Measurements from ENCODE around the gene PEAK1. TPM values are rescaled to one million over a fixed set of nuclear protein-coding genes. Genes with fewer than 3 reads are reported as not detected.

Gene PEAK1
- total RNA-seq, 1 donor from 2014 or later = 32.3 TPM

DNA sequence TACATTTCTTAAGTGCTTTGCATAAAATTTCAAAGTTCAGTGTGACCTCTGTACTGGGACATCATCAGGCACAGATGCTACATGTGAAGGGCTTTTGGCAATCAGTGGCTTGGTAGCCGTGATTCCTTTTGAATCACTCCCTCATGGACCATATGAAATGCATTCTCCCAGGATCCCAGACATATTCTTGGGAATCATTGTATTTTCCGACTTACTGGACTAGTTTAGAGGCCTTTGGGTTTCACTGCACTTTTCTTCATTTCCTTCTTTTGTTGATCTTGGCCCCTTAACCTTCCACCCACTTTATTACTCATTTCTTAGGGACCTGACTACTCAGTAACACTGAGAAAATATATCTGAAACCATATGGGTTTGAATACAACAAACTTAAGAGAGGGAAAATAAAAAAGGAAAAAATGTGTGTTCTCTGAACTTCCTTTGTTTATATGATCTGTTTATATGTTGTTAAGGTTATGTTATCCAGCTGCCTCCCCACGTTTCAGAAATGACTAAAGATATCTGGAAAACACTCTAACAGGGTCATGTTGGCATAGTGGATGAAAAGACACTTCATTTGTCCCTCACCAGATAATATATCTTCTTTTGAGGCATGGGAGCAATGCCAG is 35.9 kb upstream of the PEAK1 start:
- H3K27me3 Mint-ChIP-seq = no peaks in the 10 kb centered on the region
- peaks cover 17% of the 10 kb centered on the region for H3K36me3 Mint-ChIP-seq (ENCODE audit: insufficient read depth)
- peaks cover 11% of the 10 kb centered on the region for H3K4me1 Mint-ChIP-seq (ENCODE audit: low read depth)
- H3K9me3 Mint-ChIP-seq (ENCODE audit: low read depth) = no peaks in the 10 kb centered on the region
- no peak for TF ChIP-seq CTCF (IDR thresholded peaks at IDR 0.05; ENCODE audit: unreplicated experiment)
- no peak overlapping the region for H3K4me3 Mint-ChIP-seq (ENCODE audit: low read depth)
- H3K27ac Mint-ChIP-seq = no peak overlapping the region
- DNase-seq (ENCODE audit: low spot score, unreplicated experiment) = no peak

DNA sequence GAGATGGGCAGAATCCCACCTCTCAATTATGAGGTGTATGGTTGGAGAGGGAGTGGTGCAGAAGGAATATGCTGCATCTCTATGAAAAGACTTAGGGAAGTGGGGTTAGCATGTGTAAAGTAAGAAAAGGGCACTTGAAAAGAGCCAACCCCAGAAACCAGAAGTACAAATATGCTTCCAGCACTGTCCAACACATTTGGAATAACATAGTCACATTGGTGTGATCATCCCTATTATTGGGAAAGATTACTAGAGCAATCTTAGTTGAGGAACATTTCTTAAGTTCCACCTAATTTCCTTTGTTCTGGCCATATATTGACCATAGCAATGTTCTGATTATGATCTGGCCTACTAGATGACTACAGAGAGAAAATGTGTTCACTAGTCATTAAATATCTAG is 35.0 kb upstream of the PEAK1 start:
- Mint-ChIP-seq H3K27ac (no peak overlapping the region), H3K27me3 (no peaks in the 10 kb centered on the region), H3K36me3 (ENCODE audit: insufficient read depth) (peaks cover 12% of the 10 kb centered on the region), H3K4me1 (ENCODE audit: low read depth) (peaks cover 11% of the 10 kb centered on the region), H3K9me3 (ENCODE audit: low read depth) (no peaks in the 10 kb centered on the region), H3K4me3 (ENCODE audit: low read depth) (no peak overlapping the region)
- no peak for DNase-seq (ENCODE audit: low spot score, unreplicated experiment)
- TF ChIP-seq CTCF (IDR thresholded peaks at IDR 0.05; ENCODE audit: unreplicated experiment) = no peak

- no peak for DNase-seq (ENCODE audit: low spot score, unreplicated experiment)
- no peaks in the 10 kb centered on the region for H3K9me3 Mint-ChIP-seq (ENCODE audit: low read depth)
- H3K4me3 Mint-ChIP-seq (ENCODE audit: low read depth) = no peak overlapping the region
- no peaks in the 10 kb centered on the region for H3K27me3 Mint-ChIP-seq
- peaks cover 16% of the 10 kb centered on the region for H3K4me1 Mint-ChIP-seq (ENCODE audit: low read depth)
- H3K36me3 Mint-ChIP-seq (ENCODE audit: insufficient read depth) = peaks cover 9% of the 10 kb centered on the region
- no peak overlapping the region for H3K27ac Mint-ChIP-seq
- TF ChIP-seq CTCF (IDR thresholded peaks at IDR 0.05; ENCODE audit: unreplicated experiment) = no peak
These were observed 34.4 kb upstream of the PEAK1 start for GRCh38 chr15:77454265-77454664.

DNA sequence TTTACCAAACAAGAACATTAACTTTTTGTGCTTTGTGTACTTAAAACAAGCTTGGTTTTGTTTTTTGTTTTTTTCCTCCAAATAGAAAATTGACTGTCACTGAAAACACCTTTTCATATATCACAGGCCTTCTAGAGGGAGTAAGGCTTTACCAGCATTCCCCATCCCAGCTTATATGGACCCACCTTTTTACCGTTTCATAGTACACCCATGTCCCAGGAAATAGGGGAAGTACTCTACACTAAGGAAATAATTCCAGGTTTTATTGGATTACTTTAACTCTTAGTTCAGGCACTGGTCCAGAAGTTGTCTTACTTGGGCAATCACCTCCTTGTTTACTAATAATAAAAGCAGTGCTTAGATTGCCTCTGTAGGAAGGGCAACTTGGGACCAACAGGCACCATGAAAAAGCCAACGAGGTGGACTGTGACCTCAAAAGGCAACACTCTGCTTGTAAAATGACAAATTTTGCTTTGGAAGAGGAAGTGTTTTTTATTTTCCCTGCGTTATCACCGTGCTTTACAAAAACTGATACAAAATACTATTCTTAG is 27.0 kb upstream of the PEAK1 start:
- H3K4me1 Mint-ChIP-seq (ENCODE audit: low read depth) = peaks cover 9% of the 10 kb centered on the region
- H3K4me3 Mint-ChIP-seq (ENCODE audit: low read depth) = no peak overlapping the region
- H3K9me3 Mint-ChIP-seq (ENCODE audit: low read depth) = no peaks in the 10 kb centered on the region
- no peak for DNase-seq (ENCODE audit: low spot score, unreplicated experiment)
- no peak overlapping the region for H3K27ac Mint-ChIP-seq
- H3K27me3 Mint-ChIP-seq = no peaks in the 10 kb centered on the region
- peaks cover 9% of the 10 kb centered on the region for H3K36me3 Mint-ChIP-seq (ENCODE audit: insufficient read depth)
- no peak for TF ChIP-seq CTCF (IDR thresholded peaks at IDR 0.05; ENCODE audit: unreplicated experiment)

GRCh38 chr15:77440378-77440999 is 20.6 kb upstream of the PEAK1 start:
- no peaks in the 10 kb centered on the region for H3K9me3 Mint-ChIP-seq (ENCODE audit: low read depth)
- no peaks in the 10 kb centered on the region for H3K36me3 Mint-ChIP-seq (ENCODE audit: insufficient read depth)
- no peak overlapping the region for H3K4me3 Mint-ChIP-seq (ENCODE audit: low read depth)
- H3K27ac Mint-ChIP-seq = no peak overlapping the region
- TF ChIP-seq CTCF (IDR thresholded peaks at IDR 0.05; ENCODE audit: unreplicated experiment) = no peak
- H3K4me1 Mint-ChIP-seq (ENCODE audit: low read depth) = peaks cover 3% of the 10 kb centered on the region
- no peaks in the 10 kb centered on the region for H3K27me3 Mint-ChIP-seq
- DNase-seq (ENCODE audit: low spot score, unreplicated experiment) = no peak

Data from progenitor cell of endocrine pancreas (in vitro differentiated cells).